ENCODE data around the gene NENF.
A peak's percentile ranks its signal among the peaks of the same experiment; 100 is the strongest.
"Not testable (repeated sequence)": the region's sequence is repeated elsewhere in the genome, so short reads cannot be mapped to it uniquely, and the experiment has no call there.

Gene NENF

DNA sequence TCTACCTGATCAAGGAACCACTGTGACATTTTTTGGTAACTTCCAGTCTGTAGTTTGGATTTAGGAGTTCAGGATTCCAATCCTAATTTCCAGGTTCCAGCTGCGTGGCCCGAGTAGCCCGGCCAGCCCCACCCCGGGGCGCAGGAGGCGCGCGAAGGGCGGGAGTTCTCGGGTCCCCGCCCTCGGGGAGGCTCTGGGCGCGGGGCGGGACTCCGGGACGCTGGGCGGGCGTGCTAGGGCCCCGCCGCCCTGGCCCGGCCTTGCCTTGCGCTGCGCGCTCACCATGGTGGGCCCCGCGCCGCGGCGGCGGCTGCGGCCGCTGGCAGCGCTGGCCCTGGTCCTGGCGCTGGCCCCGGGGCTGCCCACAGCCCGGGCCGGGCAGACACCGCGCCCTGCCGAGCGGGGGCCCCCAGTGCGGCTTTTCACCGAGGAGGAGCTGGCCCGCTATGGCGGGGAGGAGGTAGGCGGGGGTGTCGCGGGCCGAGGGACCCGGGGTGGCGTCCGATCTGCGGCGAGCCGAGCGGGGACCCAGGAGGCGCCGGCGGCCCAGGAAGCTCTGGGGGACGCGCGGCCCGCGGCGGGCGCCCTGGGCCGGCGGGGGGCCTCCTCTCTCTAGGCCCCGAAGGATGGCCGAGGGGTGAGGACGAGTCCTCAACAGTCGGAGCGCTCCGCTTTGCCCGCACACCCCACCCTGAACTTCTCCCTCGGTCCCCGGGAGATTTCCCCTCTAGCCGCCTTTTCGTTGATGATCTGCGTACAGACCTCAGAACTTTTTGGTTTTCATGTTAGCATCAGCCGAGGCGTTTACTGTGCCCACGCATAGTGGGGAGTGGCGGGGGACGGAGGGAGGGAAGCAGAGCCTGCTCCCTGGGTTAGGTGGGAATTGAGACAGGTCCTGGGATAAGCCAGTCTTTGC, at the start of gene NENF:
TSS of gene NENF (plus strand) at position 260 of the 916 bp plus-strand sequence. CDS start at position 284, 24 bp downstream.
- DNase-seq (ENCODE audit: low read depth in 2 of 2) = peak in 1 of 2 donors; percentile 33

GRCh38 chr1:212386029-212386428, 46.7 kb upstream of the NENF start:
- no peak for DNase-seq (ENCODE audit: low read depth in 2 of 2)

GRCh38 chr1:212388985-212389716, 43.6 kb upstream of the NENF start:
- DNase-seq (ENCODE audit: low read depth in 2 of 2) = no peak

DNA sequence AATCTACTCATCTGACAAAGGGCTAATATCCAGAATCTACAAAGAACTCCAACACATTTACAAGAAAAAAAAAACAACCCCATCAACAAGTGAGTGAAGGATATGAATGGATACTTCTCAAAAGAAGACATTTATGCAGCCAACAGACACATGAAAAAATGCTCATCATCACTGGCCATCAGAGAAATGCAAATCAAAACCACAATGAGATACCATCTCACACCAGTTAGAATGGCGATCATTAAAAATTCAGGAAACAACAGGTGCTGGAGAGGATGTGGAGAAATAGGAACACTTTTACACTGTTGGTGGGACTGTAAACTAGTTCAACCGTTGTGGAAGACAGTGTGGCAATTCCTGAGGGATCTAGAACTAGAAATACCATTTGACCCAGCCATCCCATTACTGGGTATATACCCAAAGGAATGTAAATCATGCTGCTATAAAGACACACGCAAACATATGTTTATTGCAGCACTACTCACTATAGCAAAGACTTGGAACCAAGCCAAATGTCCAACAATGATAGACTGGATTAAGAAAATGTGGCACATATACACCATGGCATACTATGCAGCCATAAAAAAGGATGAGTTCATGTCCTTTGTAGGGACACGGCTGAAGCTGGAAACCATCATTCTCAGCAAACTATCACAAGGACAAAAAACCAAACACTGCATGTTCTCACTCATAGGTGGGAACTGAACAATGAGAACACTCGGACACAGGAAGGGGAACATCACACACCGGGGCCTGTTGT, 36.9 kb upstream of the NENF start:
- not testable (repeated sequence) for DNase-seq (ENCODE audit: low read depth in 2 of 2)

- no peak for DNase-seq (ENCODE audit: low read depth in 2 of 2)
These were observed 36.1 kb upstream of the NENF start for GRCh38 chr1:212396638-212397037.

- DNase-seq (ENCODE audit: low read depth in 2 of 2) = no peak
These were observed 35.5 kb upstream of the NENF start for GRCh38 chr1:212397171-212397570.

GRCh38 chr1:212401042-212401441, 31.7 kb upstream of the NENF start:
- DNase-seq (ENCODE audit: low read depth in 2 of 2) = no peak

GRCh38 chr1:212401838-212402582, 30.7 kb upstream of the NENF start:
- DNase-seq (ENCODE audit: low read depth in 2 of 2) = no peak

DNA sequence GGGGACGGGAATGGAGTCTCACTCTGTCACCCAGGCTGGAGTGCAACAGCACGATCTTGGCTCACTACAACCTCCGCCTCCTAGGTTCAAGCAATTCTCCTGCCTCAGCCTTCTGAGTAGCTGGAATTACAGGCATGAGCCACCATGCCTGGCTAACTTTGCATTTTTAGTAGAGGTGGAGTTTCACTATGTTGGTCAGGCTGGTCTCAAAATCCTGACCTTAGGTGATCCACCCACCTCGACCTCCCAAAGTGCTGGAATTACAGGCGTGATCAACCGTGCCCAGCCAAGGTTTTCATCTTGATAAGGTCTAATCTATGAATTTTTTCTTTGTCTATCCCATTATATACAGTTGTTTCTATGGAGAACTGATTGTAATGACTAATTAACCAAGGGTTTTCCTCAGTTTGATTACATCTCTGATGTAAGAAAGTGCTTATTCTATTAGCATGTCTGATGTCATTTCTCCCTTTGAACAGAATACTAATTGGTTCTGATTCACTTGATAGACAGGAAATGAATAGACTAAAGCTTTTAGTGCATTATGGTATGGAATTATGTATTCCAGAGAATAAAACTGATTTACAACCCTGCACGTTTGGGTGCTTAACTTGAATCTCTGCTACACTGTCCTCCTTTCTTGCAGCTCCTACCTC, 29.9 kb upstream of the NENF start:
- DNase-seq (ENCODE audit: low read depth in 2 of 2) = no peak

GRCh38 chr1:212410231-212410820, 22.4 kb upstream of the NENF start:
- no peak for DNase-seq (ENCODE audit: low read depth in 2 of 2)

- no peak for DNase-seq (ENCODE audit: low read depth in 2 of 2)
These were observed 20.3 kb upstream of the NENF start for GRCh38 chr1:212412374-212412773.

GRCh38 chr1:212413902-212414327, 18.8 kb upstream of the NENF start:
- no peak for DNase-seq (ENCODE audit: low read depth in 2 of 2)

- peak; percentile 75 to 77 for DNase-seq (ENCODE audit: low read depth in 2 of 2)
These were observed 18.2 kb upstream of the NENF start, which contains the start of gene PACC1 for GRCh38 chr1:212414328-212415106. Gene PACC1, minus strand, starts transcription at chr1:212414886. Its CDS starts 129 bp downstream, at chr1:212414757.

DNA sequence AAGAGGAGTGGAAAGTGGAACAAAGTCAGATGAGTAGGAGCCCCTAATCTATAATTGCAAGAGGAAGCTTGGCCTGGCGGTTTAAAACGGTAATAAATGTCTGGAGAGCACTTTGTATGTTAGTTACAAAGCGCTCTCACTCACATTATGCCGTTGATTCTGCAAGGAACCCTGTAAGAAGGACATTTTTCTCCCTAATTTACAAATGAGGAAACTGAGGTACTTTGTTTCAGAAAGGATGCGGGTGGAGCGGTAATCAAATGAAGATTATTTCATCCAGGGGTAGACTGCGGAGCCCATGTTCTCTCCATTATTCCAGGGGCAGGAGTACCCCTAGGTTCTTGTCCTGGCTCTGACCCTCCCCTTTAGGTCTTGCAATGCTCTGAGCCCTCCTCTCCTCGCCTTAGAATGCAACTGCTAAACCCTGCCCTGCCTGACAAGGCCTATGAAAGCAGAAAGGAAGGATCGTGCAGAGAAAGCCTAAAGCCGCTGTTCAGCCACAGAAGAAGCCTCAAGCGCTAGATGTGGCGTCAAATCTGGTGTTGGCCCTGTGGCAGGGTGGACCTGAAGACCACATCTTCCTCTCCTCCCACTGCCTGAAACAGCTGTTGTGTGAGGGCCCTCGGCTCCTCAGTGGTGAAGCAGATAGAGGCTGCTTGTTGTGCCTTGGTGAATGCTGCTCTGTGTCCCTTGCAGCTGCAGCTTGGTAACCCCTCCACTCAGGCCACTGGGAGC, 17.4 kb upstream of the NENF start:
- DNase-seq (ENCODE audit: low read depth in 2 of 2) = no peak

- no peak for DNase-seq (ENCODE audit: low read depth in 2 of 2)
These were observed 11.6 kb upstream of the NENF start for GRCh38 chr1:212421165-212421564.

GRCh38 chr1:212423879-212424278, 8.8 kb upstream of the NENF start:
- no peak for DNase-seq (ENCODE audit: low read depth in 2 of 2)

DNA sequence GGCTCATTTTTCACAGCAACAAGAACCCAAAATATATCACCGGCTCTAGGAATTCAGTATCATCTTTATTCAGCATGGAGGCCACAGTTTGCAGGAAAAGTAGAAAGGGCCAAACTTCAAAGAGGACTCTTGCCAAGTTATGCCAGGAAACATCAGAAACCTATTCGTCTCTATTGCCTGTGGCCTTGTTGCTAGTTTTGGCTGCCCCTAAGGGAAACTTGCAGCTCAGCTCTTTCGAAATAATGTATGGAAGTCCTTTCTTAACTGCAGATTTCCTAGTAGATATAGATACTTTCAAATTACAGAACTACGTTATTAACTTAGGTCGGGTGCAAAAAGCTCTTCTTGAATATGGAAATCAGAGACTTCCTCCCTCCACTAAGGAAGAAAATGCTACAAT, 4.2 kb upstream of the NENF start:
- no peak for DNase-seq (ENCODE audit: low read depth in 2 of 2)

DNA sequence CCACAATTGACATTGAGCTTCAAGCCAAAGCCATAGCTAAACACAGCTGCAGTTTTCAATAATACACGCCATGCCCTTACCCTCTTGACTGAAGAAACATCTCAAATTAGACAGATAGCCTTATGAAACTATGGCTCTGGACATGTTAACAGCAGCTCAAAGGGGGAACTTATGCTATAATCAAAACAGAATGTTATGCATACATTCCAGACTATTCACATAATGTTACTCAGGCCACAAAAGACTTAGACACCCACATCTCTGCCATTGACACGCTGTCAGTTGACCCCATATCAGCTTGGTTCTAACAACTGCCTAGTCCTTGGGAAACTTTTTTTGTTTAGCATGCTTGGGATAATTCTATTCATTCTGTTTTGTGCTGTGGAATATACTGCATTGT, 2.3 kb upstream of the NENF start:
- DNase-seq (ENCODE audit: low read depth in 2 of 2) = no peak

DNA sequence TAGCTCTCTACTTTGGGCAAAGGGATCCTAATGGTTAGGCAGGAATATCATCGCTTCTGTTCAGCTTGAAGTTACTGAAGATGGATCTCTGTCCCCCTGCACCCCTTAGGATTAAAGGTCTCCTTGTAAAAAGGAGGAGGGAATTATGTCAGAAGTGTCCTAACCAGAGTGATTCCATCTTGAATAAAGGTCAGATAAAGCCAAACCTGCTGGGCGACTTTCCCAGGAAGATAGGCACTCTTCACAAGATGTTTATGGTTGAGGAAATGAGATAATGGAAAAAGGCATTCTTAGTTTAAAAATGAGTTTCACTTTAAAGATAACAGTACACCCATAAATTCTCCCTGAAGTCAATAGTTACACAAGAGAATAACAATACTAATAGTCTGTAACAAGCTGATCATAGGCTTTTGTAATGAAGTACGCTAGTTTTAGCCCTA, 1.7 kb upstream of the NENF start:
- DNase-seq (ENCODE audit: low read depth in 2 of 2) = no peak

Measured in activated CD8-positive, alpha-beta memory T cell treated with anti-CD3 and anti-CD28 coated beads for 4 hours (primary cell).